D721Med (cell line): ENCODE results near the gene CCNJL.

Source experiments
- DNase-seq: peaks from one replicate; pipeline ENCODE4 v3.0.0; 2011; ENCODE audit warnings: low spot score; ENCODE audit not compliant: insufficient read length
- FAIRE-seq: peaks from 2 replicates; lab custom pipeline; 2011; peaks lifted over from hg19 to GRCh38; lab: Jason Lieb, UNC
- TF ChIP-seq, protein P1 (sequence below): IDR thresholded peaks from 2 replicates; pipeline ENCODE4 v1.5.1; 2012; ENCODE audit warnings: mild to moderate bottlenecking, control low read depth; ENCODE audit not compliant: insufficient read depth; ENCODE audit errors: missing control alignments

The CCNJL gene

DNA sequence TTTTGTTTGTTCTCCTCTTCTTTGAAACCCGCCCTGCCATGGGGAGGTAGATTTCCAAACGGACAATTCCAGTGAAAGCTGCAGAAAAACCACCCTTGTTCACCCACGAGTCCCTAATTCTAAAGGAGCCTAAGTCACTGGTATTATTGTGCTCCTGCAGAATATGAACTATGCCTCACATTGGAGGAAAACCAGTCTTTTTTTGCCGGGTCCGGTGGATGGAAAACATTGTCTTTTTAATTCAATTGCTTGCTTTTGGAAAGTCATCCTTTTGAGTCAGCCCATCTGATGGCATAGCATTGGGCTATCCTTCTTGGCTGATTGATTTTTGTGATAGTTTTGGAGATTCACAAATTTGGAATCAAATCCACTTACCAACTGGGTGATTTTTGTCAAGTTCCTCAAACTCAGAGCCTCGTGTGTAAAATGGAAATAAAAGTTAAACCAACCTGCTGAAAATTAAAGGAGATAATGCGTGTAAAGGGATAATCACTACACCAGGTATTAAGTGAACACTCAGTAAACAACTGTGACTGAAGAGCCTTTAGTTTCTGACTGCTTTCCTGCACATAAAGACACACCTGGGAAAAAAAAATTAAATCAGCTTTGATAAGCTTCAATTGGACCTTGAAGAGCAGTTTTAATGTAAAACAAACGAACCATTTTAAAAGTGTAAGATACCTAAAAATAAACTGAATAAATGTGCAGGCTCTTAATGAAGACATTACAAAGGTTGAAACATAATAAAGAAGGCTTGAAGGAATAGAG lies 780 bp upstream of the CCNJL start:
- TF ChIP-seq, protein P1, sequence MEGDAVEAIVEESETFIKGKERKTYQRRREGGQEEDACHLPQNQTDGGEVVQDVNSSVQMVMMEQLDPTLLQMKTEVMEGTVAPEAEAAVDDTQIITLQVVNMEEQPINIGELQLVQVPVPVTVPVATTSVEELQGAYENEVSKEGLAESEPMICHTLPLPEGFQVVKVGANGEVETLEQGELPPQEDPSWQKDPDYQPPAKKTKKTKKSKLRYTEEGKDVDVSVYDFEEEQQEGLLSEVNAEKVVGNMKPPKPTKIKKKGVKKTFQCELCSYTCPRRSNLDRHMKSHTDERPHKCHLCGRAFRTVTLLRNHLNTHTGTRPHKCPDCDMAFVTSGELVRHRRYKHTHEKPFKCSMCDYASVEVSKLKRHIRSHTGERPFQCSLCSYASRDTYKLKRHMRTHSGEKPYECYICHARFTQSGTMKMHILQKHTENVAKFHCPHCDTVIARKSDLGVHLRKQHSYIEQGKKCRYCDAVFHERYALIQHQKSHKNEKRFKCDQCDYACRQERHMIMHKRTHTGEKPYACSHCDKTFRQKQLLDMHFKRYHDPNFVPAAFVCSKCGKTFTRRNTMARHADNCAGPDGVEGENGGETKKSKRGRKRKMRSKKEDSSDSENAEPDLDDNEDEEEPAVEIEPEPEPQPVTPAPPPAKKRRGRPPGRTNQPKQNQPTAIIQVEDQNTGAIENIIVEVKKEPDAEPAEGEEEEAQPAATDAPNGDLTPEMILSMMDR: no peak
- FAIRE-seq (no peak), DNase-seq (no peak)

DNA sequence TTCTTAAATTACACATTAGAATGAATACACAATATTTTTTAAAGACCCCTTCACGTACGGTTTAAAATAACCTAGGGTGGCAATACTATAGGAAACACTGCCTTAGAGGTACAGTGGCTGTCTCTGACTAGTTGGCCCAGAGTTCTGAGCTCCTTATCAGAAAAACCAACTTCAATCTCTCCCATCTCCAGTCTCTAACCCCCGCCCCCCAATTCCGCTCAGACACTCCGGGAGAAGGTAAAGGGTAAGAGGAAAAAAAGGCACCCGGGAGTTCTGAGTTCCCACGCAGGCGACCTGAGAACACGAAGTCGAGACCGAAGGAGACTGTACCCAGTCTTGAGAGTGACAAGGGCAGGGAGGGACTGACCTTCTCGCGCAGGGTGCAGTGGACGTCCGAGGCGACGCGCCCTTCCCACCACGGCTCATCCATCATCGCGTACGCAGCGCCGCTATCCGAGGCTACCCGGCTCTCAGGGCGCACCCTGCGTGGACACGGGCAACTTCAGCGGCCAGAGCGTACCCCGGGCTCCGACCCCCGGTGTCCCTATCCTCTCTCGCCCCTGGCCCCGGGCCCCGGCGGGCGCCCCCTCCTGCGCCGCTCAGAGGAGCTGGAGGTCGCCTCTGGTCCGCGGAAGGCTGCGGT lies 752 bp downstream of the CCNJL start:
- TF ChIP-seq, protein P1: no peak
- FAIRE-seq: no peak
- DNase-seq: no peak

DNA sequence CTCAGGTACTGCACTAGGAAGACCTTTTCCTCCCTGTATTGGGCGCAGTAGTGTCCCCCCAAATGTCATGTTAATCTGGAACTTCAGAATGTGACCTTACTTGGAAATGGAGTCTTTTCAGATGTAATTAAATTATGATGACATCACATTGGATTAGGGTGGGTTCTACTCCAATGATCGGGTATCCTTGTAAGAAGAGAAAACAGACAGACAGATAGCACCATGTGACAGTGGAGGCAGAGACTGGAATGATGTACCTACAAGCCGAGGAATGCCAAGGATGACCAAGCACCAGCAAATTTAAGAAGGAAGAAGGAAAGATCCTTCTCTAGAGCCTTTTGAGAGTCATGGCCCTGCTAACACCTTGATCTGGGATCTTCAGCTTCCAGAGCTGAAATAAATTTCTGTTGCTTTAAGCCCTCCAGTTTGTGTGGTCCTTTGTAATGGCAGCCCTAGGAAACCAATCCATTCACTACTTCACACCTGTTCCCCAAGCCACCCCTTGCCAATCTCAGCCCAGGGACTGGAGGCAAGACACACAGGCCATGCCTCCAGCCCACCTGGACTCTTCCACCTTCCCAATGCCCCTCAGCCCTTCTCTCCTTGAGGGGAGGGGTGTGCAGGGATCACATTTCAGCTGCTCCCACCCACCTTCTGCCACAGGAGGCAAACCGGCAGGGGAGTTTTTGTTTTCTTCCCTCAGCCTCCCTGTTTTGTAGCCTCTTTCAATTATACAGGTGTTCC lies 1.6 kb downstream of the CCNJL start:
- no peak for FAIRE-seq
- TF ChIP-seq, protein P1: no peak
- DNase-seq: no peak

DNA sequence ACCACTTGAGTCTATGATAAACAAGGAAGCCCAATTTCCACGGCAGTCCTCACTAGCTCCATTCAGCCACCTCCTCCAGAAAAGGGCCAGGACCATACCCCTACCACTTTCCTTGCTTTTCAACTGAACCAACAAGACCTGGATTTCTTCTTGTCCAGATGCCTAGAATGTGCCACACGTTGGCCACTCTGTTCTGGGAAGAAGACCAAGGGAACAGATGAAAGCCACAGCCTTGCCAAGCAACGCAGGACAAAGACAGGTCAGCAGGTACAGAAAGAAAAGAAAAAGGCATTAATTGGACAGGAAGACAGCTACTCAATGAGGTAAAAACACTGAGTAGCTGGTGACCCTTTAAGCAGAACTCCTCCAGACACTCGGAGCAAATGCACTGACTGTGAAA lies 2.2 kb downstream of the CCNJL start:
- FAIRE-seq (no peak), DNase-seq (no peak)
- TF ChIP-seq, protein P1: no peak

GRCh38 chr5:160306696-160307095 lies 5.7 kb downstream of the CCNJL start:
- DNase-seq (no peak), FAIRE-seq (no peak)
- TF ChIP-seq, protein P1: no peak

DNA sequence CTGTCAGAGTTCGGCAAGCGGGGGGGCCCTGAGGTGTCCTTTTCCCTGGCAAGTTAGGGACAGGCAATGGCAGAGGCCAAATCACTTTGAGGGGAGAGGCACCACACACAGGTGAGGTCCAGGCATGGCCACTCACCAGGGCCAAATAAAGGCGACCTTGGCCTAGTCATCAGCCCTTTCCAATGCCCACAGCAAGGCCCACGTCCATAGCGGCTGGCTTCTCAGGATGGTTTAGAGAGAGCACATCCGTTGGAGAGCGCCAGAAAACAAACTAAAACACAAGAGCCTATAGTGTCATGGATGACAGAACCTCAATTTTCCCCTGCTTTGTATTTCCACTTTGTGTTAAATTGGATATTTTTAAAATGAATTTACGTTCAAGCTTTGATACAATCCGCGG lies 7.0 kb downstream of the CCNJL start:
- no peak for FAIRE-seq

More for the DNA sequence above, 7.0 kb downstream of the CCNJL start:
- no peak for DNase-seq
- TF ChIP-seq, protein P1: no peak
